22Rv1 (cell line): ENCODE measurements around the gene B4GALT5.
"Not testable (repeated sequence)": the region's sequence is repeated elsewhere in the genome, so short reads cannot be mapped to it uniquely, and the experiment has no call there.

Source experiments
- H3K27ac ChIP-seq: fragments of 450-650 bp; 2 replicates; pipeline ENCODE4 v1.5.1; 2017
- CTCF ChIP-seq: fragments of 450-650 bp; IDR thresholded peaks from 2 replicates; pipeline ENCODE4 v1.5.1; 2017; ENCODE audit warnings: mild to moderate bottlenecking
- ZFX ChIP-seq: fragments of 450-650 bp; IDR thresholded peaks from 2 replicates; pipeline ENCODE4 v1.6.1; 2017; ENCODE audit warnings: antibody characterized with exemption, borderline replicate concordance

Gene B4GALT5

GRCh38 chr20:49729780-49730179, 16.1 kb upstream of the B4GALT5 start:
- no peak overlapping the region for H3K27ac ChIP-seq
- TF ChIP-seq CTCF (no peak), ZFX (no peak)

DNA sequence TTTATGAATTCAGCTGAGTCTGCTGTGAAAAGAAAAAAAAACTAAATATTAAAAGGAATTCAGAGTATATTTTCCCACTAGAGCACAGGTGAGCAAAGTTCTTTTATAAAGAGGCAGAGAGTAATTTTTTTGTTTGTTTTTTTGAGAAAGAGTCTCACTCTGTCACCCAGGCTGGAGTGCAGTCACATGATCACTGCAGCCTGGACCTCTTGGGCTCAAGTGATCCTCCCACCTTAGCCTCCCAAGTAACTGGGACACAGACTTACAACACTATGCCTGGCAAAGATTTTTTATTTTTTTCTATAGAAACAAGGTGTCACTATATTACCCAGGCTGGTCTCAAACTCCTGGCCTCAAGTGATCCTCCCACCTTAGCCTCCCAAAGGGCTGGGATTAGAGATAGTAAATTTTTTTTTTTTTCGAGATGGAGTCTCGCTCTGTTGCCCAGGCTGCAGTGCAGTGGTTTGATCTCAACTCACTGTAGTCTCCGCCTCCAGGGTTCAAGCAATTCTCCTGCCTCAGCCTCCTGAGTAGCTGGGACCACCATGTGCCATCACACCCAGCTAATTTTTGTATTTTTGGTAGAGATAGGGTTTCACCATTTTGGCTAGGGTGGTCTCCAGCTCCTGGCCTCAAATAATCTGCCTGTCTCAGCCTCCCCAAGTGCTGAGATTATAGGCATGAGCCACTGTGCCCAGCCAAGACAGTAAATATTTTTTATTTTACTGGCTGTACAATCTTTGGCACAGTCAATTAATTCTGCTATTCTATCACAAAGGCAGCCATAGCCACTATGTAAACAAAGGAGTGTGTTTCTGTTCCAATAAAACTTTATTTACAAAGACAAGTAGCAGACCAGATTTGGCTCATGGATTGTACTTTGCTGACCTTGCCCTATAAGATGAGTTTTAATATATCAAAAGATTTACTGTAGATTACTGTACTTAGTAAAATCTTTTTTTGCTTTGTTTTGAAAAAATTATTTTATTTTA, 14.5 kb upstream of the B4GALT5 start:
- TF ChIP-seq ZFX (no peak), CTCF (no peak)
- no peak overlapping the region for H3K27ac ChIP-seq

GRCh38 chr20:49727478-49727877, 13.8 kb upstream of the B4GALT5 start:
- TF ChIP-seq ZFX (no peak), CTCF (no peak)
- no peak overlapping the region for H3K27ac ChIP-seq

DNA sequence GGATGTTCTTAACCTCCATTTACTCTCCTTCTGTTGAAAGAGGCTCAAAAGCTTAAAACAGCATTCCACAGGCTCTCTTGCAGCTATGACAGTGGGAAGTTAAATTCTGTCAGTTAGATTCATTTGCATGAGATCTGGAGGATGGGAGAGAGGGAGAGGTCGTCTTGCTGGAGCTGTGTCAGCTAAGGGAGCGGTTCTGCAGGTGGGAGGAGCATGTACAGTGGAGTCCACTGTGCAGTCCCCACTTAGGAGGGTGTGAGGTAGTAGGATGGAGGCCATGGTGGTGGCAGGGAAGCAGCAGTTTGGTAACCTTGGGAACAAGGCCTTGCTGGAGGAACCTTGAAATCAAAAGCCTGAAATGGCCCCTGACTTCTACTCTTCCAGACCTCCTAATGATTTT, 12.0 kb upstream of the B4GALT5 start:
- no peak for TF ChIP-seq CTCF
- no peak for TF ChIP-seq ZFX
- no peak overlapping the region for H3K27ac ChIP-seq

DNA sequence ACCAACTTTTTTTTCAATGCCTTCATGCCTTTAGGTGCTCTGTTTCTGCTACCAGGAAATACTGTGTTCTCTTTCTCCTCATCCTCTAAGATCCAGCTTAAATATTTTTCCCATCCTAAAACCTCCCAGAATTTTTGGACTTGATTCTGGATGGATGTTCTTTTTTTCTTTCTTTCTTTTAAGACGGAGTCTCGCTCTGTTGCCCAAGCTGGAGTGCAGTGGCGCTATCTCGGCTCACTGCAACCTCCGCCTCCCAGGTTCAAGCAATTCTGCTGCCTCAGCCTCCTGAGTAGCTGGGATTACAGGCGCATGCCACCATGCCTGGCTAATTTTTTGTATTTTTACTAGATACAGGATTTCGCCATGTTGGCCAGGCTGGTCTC, 11.5 kb upstream of the B4GALT5 start:
- H3K27ac ChIP-seq = not testable (repeated sequence)

DNA sequence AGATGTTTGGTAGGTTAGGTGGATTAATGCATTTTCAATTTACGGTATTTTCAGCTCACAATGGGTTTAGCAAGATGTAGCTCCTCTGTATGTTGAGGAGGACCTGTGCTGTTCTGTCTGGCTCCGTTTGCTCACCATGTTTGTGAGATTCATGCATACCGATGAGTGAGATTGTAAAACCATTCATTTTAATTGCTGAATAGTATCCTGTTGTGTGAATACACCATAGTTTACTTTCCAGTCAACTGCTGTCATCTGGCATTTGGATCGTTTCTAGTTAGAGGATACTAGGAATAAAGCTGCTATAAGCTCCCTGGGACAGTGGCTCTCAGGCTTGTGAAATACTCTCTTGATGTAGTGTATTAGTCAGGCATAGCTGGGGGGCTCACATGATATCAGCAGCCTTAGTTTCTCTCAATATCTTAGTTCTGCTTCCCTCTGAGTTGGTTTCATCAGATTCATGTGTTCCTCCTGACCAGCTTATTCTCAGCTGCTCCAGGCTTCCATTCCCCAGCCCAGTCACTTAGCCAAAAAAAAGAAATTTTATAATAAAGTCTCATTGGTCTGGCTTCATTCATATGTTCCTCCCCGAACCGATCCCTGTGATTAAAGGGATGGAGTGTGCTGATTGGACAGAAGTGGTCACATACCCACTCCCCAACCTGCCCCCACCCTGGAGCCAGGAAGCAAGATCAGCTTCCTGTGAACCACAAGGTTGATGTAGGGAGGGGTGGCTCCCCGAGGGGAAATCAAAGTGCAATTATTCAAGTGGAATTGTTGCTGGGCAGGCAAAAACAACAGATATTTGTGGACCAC, 10.9 kb upstream of the B4GALT5 start:
- H3K27ac ChIP-seq = no peak overlapping the region
- TF ChIP-seq CTCF (no peak), ZFX (no peak)

- H3K27ac ChIP-seq = not testable (repeated sequence)
Measured at GRCh38 chr20:49723758-49724157, 10.1 kb upstream of the B4GALT5 start.

GRCh38 chr20:49721326-49721725, 7.6 kb upstream of the B4GALT5 start:
- not testable (repeated sequence) for H3K27ac ChIP-seq
